DMS 273 (cell line): ENCODE data around the gene FASTK.
"Not testable (repeated sequence)": the region's sequence is repeated elsewhere in the genome, so short reads cannot be mapped to it uniquely, and the experiment has no call there.

ENCODE experiments used
- DNase-seq: peaks from one replicate; lab custom pipeline; 2025; ENCODE audit not compliant: unreplicated experiment; lab: John Stamatoyannopoulos, UW

Gene FASTK

GRCh38 chr7:151032936-151033863 lies 47.4 kb downstream of the FASTK start:
- peak; percentile 46 for DNase-seq

GRCh38 chr7:151031011-151031410 lies 49.6 kb downstream of the FASTK start:
- no peak for DNase-seq

GRCh38 chr7:151028948-151029501 lies 51.6 kb downstream of the FASTK start:
- no peak for DNase-seq

GRCh38 chr7:151028131-151028947 lies 52.3 kb downstream of the FASTK start, which contains the start of gene ABCB8:
TSS of gene ABCB8 (plus strand) at chr7:151028450. CDS start at chr7:151028516, 66 bp downstream.
- DNase-seq = peak; percentile 100

GRCh38 chr7:151027728-151028130 lies 52.9 kb downstream of the FASTK start:
- DNase-seq = not testable (repeated sequence)

GRCh38 chr7:151026771-151027727 lies 53.6 kb downstream of the FASTK start:
- DNase-seq = not testable (repeated sequence)
